ENCODE results near the gene RAB11FIP4.
A peak's percentile ranks its signal among the peaks of the same experiment; 100 is the strongest.

Gene RAB11FIP4

GRCh38 chr17:31579265-31579664 lies 187.8 kb downstream of the RAB11FIP4 start:
- TF ChIP-seq CTCF (IDR thresholded peaks at IDR 0.05; ENCODE audit: poor library complexity, severe bottlenecking): no peak
- no peak overlapping the region for H3K4me3 ChIP-seq (ENCODE audit: severe bottlenecking)
- DNase-seq (ENCODE audit: low spot score): no peak
- H3K36me3 ChIP-seq (ENCODE audit: low read depth): peaks cover 5% of the 10 kb centered on the region; the same call in 1 of the 2 replicates
- H3K9me3 ChIP-seq (ENCODE audit: severe bottlenecking): no peaks in the 10 kb centered on the region
- ATAC-seq (ENCODE audit: low read depth): peak; percentile 44
- H3K4me1 ChIP-seq (ENCODE audit: insufficient read depth, poor library complexity, severe bottlenecking): peaks cover 40% of the 10 kb centered on the region
- no peaks in the 10 kb centered on the region for H3K27me3 ChIP-seq (ENCODE audit: insufficient read depth, poor library complexity, severe bottlenecking)
- peak overlapping the region; percentile 84 for H3K27ac ChIP-seq (ENCODE audit: poor library complexity, severe bottlenecking)

GRCh38 chr17:31580316-31580705 lies 188.8 kb downstream of the RAB11FIP4 start:
- ATAC-seq (ENCODE audit: low read depth): no peak
- H3K27ac ChIP-seq (ENCODE audit: poor library complexity, severe bottlenecking): peak overlapping the region; percentile 84
- H3K4me1 ChIP-seq (ENCODE audit: insufficient read depth, poor library complexity, severe bottlenecking): peaks cover 40% of the 10 kb centered on the region

GRCh38 chr17:31580706-31581490 lies 189.4 kb downstream of the RAB11FIP4 start:
- DNase-seq (ENCODE audit: low spot score) (peak; percentile 80), ATAC-seq (ENCODE audit: low read depth) (peak; percentile 81)
- H3K4me1 ChIP-seq (ENCODE audit: insufficient read depth, poor library complexity, severe bottlenecking): peaks cover 40% of the 10 kb centered on the region
- no peaks in the 10 kb centered on the region; the same call in 1 of the 2 replicates for H3K36me3 ChIP-seq (ENCODE audit: low read depth)
- no peaks in the 10 kb centered on the region for H3K27me3 ChIP-seq (ENCODE audit: insufficient read depth, poor library complexity, severe bottlenecking)
- TF ChIP-seq CTCF (IDR thresholded peaks at IDR 0.05; ENCODE audit: poor library complexity, severe bottlenecking): no peak
- no peaks in the 10 kb centered on the region for H3K9me3 ChIP-seq (ENCODE audit: severe bottlenecking)
- H3K4me3 ChIP-seq (ENCODE audit: severe bottlenecking): no peak overlapping the region
- peak overlapping the region; percentile 84 for H3K27ac ChIP-seq (ENCODE audit: poor library complexity, severe bottlenecking)

More at GRCh38 chr17:31580316-31580705, 188.8 kb downstream of the RAB11FIP4 start:
- no peak overlapping the region for H3K4me3 ChIP-seq (ENCODE audit: severe bottlenecking)
- no peaks in the 10 kb centered on the region; the same call in 1 of the 2 replicates for H3K36me3 ChIP-seq (ENCODE audit: low read depth)
- DNase-seq (ENCODE audit: low spot score): no peak
- no peak for TF ChIP-seq CTCF (IDR thresholded peaks at IDR 0.05; ENCODE audit: poor library complexity, severe bottlenecking)
- H3K27me3 ChIP-seq (ENCODE audit: insufficient read depth, poor library complexity, severe bottlenecking): no peaks in the 10 kb centered on the region
- no peaks in the 10 kb centered on the region for H3K9me3 ChIP-seq (ENCODE audit: severe bottlenecking)

- DNase-seq (ENCODE audit: low spot score) (no peak), ATAC-seq (ENCODE audit: low read depth) (no peak)
- peak overlapping the region; percentile 84 for H3K27ac ChIP-seq (ENCODE audit: poor library complexity, severe bottlenecking)
- H3K4me3 ChIP-seq (ENCODE audit: severe bottlenecking): no peak overlapping the region
- peaks cover 40% of the 10 kb centered on the region for H3K4me1 ChIP-seq (ENCODE audit: insufficient read depth, poor library complexity, severe bottlenecking)
- TF ChIP-seq CTCF (IDR thresholded peaks at IDR 0.05; ENCODE audit: poor library complexity, severe bottlenecking): no peak
- no peaks in the 10 kb centered on the region; the same call in 1 of the 2 replicates for H3K36me3 ChIP-seq (ENCODE audit: low read depth)
- H3K9me3 ChIP-seq (ENCODE audit: severe bottlenecking): no peaks in the 10 kb centered on the region
- no peaks in the 10 kb centered on the region for H3K27me3 ChIP-seq (ENCODE audit: insufficient read depth, poor library complexity, severe bottlenecking)
These were observed 190.0 kb downstream of the RAB11FIP4 start for GRCh38 chr17:31581491-31581890.
